ENCODE measurements around the gene TWF2. TPM values are rescaled to one million over a fixed set of nuclear protein-coding genes. Genes with fewer than 3 reads are reported as not detected.

TWF2 gene
- total and polyA plus RNA-seq, 9 of the 15 experiments (the other 6 are each of a cell fraction or from before 2014, with no cell fraction given), result 0.11 to 61.9 (median 29.7) TPM

DNA sequence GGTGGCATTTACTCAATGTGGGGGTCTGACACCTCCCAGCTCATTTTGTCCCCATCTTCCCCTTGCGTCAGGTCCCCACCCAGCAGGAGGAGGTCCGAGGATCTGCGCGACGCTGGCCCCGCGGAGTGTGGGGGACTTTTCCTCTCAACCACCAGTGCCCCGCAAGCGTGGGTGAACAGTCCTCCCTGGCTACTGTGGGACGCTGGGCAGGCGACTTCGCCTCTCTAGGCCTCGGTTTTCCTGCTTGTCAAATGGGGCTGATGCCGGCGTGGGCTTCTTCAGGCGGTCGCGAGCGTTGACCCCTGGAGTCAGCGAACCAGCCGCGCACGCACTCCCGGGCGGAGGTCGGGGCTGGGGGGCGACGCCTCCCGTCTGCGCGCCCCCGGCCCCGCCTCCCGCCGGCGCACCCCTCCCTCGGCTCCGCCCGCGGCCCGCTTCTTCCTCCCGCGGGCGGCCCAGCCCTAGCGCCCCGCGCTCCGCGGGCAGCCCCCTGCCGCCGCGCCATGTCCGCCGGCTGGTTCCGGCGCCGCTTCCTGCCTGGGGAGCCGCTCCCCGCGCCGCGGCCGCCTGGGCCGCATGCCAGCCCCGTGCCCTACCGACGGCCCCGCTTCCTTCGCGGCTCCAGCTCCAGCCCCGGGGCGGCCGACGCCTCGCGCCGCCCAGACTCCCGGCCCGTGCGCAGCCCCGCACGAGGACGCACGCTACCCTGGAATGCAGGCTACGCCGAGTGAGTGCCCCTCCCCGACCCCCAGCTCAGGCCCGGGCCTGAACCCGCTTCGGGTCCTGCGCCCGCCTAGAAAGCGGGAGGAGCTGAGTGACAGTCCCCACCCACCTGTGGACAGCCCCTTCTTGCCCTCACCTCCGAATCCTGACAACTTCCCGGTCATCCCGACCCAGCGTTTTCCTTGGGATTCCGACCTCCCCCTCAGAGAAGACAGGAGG is 6.6 kb upstream of the TWF2 start, which contains the start of gene PPM1M (continued):
- TF ChIP-seq, protein P1, sequence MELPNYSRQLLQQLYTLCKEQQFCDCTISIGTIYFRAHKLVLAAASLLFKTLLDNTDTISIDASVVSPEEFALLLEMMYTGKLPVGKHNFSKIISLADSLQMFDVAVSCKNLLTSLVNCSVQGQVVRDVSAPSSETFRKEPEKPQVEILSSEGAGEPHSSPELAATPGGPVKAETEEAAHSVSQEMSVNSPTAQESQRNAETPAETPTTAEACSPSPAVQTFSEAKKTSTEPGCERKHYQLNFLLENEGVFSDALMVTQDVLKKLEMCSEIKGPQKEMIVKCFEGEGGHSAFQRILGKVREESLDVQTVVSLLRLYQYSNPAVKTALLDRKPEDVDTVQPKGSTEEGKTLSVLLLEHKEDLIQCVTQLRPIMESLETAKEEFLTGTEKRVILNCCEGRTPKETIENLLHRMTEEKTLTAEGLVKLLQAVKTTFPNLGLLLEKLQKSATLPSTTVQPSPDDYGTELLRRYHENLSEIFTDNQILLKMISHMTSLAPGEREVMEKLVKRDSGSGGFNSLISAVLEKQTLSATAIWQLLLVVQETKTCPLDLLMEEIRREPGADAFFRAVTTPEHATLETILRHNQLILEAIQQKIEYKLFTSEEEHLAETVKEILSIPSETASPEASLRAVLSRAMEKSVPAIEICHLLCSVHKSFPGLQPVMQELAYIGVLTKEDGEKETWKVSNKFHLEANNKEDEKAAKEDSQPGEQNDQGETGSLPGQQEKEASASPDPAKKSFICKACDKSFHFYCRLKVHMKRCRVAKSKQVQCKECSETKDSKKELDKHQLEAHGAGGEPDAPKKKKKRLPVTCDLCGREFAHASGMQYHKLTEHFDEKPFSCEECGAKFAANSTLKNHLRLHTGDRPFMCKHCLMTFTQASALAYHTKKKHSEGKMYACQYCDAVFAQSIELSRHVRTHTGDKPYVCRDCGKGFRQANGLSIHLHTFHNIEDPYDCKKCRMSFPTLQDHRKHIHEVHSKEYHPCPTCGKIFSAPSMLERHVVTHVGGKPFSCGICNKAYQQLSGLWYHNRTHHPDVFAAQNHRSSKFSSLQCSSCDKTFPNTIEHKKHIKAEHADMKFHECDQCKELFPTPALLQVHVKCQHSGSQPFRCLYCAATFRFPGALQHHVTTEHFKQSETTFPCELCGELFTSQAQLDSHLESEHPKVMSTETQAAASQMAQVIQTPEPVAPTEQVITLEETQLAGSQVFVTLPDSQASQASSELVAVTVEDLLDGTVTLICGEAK (IDR thresholded peaks at IDR 0.05), result no peak
- TF ChIP-seq, protein P1 (CRISPR knock-in tag; IDR thresholded peaks at IDR 0.05), result no peak
- TF ChIP-seq PTTG1 (tag; IDR thresholded peaks at IDR 0.05; ENCODE audit: low read depth), result no peak
- no peak for TF ChIP-seq SOX6 (IDR thresholded peaks at IDR 0.05)
- TF ChIP-seq, protein P2, sequence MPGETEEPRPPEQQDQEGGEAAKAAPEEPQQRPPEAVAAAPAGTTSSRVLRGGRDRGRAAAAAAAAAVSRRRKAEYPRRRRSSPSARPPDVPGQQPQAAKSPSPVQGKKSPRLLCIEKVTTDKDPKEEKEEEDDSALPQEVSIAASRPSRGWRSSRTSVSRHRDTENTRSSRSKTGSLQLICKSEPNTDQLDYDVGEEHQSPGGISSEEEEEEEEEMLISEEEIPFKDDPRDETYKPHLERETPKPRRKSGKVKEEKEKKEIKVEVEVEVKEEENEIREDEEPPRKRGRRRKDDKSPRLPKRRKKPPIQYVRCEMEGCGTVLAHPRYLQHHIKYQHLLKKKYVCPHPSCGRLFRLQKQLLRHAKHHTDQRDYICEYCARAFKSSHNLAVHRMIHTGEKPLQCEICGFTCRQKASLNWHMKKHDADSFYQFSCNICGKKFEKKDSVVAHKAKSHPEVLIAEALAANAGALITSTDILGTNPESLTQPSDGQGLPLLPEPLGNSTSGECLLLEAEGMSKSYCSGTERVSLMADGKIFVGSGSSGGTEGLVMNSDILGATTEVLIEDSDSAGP (CRISPR knock-in tag; IDR thresholded peaks at IDR 0.05), result no peak
- peak; percentile 95 for TF ChIP-seq L3MBTL2 (IDR thresholded peaks at IDR 0.05)
- TF ChIP-seq ZNF232 (CRISPR knock-in tag; IDR thresholded peaks at IDR 0.05), result no peak
- no peak for TF ChIP-seq ZNF347 (CRISPR knock-in tag; IDR thresholded peaks at IDR 0.05; ENCODE audit: low read depth)
- TF ChIP-seq, protein P3, sequence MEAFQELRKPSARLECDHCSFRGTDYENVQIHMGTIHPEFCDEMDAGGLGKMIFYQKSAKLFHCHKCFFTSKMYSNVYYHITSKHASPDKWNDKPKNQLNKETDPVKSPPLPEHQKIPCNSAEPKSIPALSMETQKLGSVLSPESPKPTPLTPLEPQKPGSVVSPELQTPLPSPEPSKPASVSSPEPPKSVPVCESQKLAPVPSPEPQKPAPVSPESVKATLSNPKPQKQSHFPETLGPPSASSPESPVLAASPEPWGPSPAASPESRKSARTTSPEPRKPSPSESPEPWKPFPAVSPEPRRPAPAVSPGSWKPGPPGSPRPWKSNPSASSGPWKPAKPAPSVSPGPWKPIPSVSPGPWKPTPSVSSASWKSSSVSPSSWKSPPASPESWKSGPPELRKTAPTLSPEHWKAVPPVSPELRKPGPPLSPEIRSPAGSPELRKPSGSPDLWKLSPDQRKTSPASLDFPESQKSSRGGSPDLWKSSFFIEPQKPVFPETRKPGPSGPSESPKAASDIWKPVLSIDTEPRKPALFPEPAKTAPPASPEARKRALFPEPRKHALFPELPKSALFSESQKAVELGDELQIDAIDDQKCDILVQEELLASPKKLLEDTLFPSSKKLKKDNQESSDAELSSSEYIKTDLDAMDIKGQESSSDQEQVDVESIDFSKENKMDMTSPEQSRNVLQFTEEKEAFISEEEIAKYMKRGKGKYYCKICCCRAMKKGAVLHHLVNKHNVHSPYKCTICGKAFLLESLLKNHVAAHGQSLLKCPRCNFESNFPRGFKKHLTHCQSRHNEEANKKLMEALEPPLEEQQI (IDR thresholded peaks at IDR 0.05), result no peak
- TF ChIP-seq BCL6 (CRISPR knock-in tag; IDR thresholded peaks at IDR 0.05), result no peak
- TF ChIP-seq SMARCB1 (IDR thresholded peaks at IDR 0.05; ENCODE audit: insufficient read length, low read depth), result no peak
- no peak for TF ChIP-seq MXI1 (IDR thresholded peaks at IDR 0.05; ENCODE audit: low read depth, low read length)
- TF ChIP-seq NUFIP1 (IDR thresholded peaks at IDR 0.05; ENCODE audit: partially characterized antibody), result no peak
- no peak for TF ChIP-seq ZNF143 (CRISPR knock-in tag; IDR thresholded peaks at IDR 0.05)

Measured in K562 (cell line).